Nephron progenitor cell (in vitro differentiated cells): ENCODE measurements around the gene RNF208.

Source experiments
- DNase-seq: peaks from one replicate; pipeline ENCODE4 v3.0.0; 2021
- H3K27ac Mint-ChIP-seq: 2 replicates; pipeline ENCODE4 v1.8.0; 2021; ENCODE audit warnings: mild to moderate bottlenecking, moderate library complexity, mixed read lengths
- H3K27me3 Mint-ChIP-seq: 2 replicates; pipeline ENCODE4 v1.8.0; 2021; ENCODE audit warnings: mild to moderate bottlenecking, low read depth, mixed read lengths; ENCODE audit not compliant: poor library complexity
- H3K36me3 Mint-ChIP-seq: 2 replicates; pipeline ENCODE4 v1.8.0; 2021; ENCODE audit warnings: low read depth, mixed read lengths
- H3K4me1 Mint-ChIP-seq: 2 replicates; pipeline ENCODE4 v1.8.0; 2021; ENCODE audit warnings: mixed read lengths
- H3K4me3 Mint-ChIP-seq: 2 replicates; pipeline ENCODE4 v1.8.0; 2021; ENCODE audit warnings: mild to moderate bottlenecking, moderate library complexity, mixed read lengths
- H3K9me3 Mint-ChIP-seq: 2 replicates; pipeline ENCODE4 v1.8.0; 2021; ENCODE audit warnings: mild to moderate bottlenecking, moderate library complexity, mixed read lengths
- TF ChIP-seq, protein P1 (sequence below): fragments of 200-600 bp; sonication (generic); IDR thresholded peaks from 2 replicates; pipeline ENCODE4 v1.5.0; 2021; ENCODE audit warnings: antibody characterized with exemption

The RNF208 gene

GRCh38 chr9:137180491-137180890 is 41.5 kb downstream of the RNF208 start:
- H3K36me3 Mint-ChIP-seq, result peaks cover 15% of the 10 kb centered on the region
- peaks cover 16% of the 10 kb centered on the region for H3K27me3 Mint-ChIP-seq
- H3K27ac Mint-ChIP-seq, result no peak overlapping the region
- TF ChIP-seq, protein P1, sequence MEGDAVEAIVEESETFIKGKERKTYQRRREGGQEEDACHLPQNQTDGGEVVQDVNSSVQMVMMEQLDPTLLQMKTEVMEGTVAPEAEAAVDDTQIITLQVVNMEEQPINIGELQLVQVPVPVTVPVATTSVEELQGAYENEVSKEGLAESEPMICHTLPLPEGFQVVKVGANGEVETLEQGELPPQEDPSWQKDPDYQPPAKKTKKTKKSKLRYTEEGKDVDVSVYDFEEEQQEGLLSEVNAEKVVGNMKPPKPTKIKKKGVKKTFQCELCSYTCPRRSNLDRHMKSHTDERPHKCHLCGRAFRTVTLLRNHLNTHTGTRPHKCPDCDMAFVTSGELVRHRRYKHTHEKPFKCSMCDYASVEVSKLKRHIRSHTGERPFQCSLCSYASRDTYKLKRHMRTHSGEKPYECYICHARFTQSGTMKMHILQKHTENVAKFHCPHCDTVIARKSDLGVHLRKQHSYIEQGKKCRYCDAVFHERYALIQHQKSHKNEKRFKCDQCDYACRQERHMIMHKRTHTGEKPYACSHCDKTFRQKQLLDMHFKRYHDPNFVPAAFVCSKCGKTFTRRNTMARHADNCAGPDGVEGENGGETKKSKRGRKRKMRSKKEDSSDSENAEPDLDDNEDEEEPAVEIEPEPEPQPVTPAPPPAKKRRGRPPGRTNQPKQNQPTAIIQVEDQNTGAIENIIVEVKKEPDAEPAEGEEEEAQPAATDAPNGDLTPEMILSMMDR, result no peak
- H3K4me3 Mint-ChIP-seq, result no peak overlapping the region
- H3K9me3 Mint-ChIP-seq, result no peaks in the 10 kb centered on the region
- DNase-seq, result no peak
- no peaks in the 10 kb centered on the region for H3K4me1 Mint-ChIP-seq

GRCh38 chr9:137179761-137180160 is 42.3 kb downstream of the RNF208 start:
- TF ChIP-seq, protein P1, result no peak
- Mint-ChIP-seq H3K27me3 (peaks cover 21% of the 10 kb centered on the region), H3K9me3 (no peaks in the 10 kb centered on the region), H3K36me3 (peaks cover 15% of the 10 kb centered on the region), H3K27ac (no peak overlapping the region), H3K4me3 (no peak overlapping the region), H3K4me1 (no peaks in the 10 kb centered on the region)
- no peak for DNase-seq

- H3K27ac Mint-ChIP-seq, result no peak overlapping the region
- H3K9me3 Mint-ChIP-seq, result no peaks in the 10 kb centered on the region
- TF ChIP-seq, protein P1, result no peak
- H3K36me3 Mint-ChIP-seq, result peaks cover 11% of the 10 kb centered on the region
- H3K4me3 Mint-ChIP-seq, result no peak overlapping the region
- peaks cover 26% of the 10 kb centered on the region for H3K27me3 Mint-ChIP-seq
- no peaks in the 10 kb centered on the region for H3K4me1 Mint-ChIP-seq
- DNase-seq, result no peak
Observed at GRCh38 chr9:137178939-137179630, 43.0 kb downstream of the RNF208 start.

DNA sequence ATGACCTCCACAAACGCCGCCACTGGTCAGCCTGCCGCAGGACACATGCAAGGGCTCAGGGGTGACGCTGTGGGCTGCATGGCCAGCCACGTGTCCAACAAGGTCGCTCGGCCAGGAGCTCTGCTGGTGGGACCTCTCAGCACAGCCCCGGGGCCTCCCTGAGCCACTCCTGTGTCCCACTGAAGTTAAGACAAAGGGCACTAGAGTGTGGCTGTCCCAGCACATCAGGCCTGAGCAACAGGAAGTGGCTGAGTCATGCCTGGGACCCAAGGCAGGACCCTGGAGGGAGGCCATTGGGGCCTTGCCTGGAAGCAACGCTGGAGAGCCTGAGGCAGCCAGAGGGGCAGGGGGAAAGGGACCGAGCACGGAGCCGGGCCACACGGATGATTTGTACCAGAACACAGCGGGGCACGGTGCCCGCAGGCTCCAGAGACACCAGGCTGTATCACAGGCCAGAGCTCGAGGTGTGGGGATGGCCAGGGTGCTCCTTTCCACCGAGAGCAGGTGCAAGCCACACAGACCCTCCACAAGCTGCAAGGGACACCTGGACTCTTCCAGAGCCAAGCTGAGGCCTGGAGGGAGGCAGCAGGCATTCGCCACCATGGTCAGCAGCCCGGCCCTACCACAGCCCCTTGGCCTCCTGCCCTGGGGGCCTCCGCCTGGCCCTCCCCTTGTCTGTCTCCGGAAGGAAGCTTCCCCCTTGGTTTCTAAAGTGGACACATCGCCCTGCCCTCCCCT is 43.7 kb downstream of the RNF208 start:
- Mint-ChIP-seq H3K36me3 (peaks cover 10% of the 10 kb centered on the region), H3K27me3 (peaks cover 33% of the 10 kb centered on the region), H3K4me3 (no peak overlapping the region), H3K9me3 (no peaks in the 10 kb centered on the region), H3K27ac (no peak overlapping the region), H3K4me1 (no peaks in the 10 kb centered on the region)
- DNase-seq, result no peak
- TF ChIP-seq, protein P1, result no peak

DNA sequence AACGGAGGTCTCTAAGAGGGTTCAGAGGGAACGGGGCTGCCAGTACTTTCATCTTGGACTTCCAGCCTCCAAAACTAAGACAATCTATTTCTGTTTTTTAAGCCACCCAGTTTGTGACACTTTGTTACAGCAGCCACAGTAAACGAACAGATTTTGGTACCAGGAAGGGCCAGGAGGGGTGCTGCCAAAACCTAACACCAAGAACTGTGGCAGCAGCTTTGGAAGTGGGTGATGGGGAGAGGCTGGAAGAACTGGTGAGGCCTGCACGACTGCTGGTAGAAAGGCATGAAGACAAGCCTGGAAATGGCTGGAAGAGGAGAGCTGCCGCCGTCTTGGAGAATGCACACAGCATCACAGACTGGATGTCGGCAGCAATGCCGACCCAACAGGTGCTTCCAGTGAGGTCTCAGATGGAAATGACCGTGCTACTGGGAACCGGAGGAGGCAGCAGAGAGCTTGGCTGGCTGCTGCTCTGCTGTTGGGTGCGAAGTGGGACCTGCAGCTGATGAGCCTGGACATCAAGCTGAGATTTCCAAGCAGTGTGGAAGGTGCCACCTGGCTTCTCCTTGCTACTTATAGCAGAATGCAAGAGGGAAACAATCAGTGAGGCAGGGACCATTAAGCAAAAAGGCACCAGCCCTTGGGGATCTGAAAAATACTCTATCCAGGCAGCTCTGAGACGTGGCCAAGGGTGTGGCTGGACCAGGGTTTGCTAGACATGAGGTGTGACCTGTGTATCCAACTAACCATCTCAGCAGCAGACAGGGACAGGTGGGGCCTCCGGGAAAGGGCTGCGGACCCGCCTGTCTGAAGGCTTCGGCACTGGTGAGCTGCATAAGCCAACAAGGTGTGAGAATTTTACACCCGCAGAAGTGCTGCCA is 45.5 kb downstream of the RNF208 start:
- Mint-ChIP-seq H3K9me3 (no peaks in the 10 kb centered on the region), H3K4me1 (no peaks in the 10 kb centered on the region)

More for the DNA sequence above, 45.5 kb downstream of the RNF208 start:
- TF ChIP-seq, protein P1, result peak; percentile 61
- DNase-seq, result peak; percentile 40
- no peak overlapping the region for H3K27ac Mint-ChIP-seq
- peaks cover 6% of the 10 kb centered on the region for H3K36me3 Mint-ChIP-seq
- no peak overlapping the region for H3K4me3 Mint-ChIP-seq
- H3K27me3 Mint-ChIP-seq, result peaks cover 52% of the 10 kb centered on the region
